Activated naive CD4-positive, alpha-beta T cell treated with anti-CD3 and anti-CD28 coated beads, Interleukin-2, amount 10 ng/mL, durations not matched to agents 7 days and 5 days (primary cell): ENCODE data around the gene THAP6.

Experiments
- CTCF ChIA-PET: fragments of 350-600 bp; sonication (Branson Sonifier 250); formaldehyde crosslinking; loops from one replicate; lab custom pipeline; 2021; ENCODE audit warnings: antibody characterized with exemption; lab: Charles Lee
- DNase-seq: peaks from one replicate; pipeline ENCODE4 v3.0.0-alpha.2; 2020
- H3K27ac Mint-ChIP-seq: one replicate; pipeline ENCODE4 v1.8.0; 2021; ENCODE audit warnings: mild to moderate bottlenecking, moderate library complexity, mixed read lengths
- H3K27me3 Mint-ChIP-seq: one replicate; pipeline ENCODE4 v1.8.0; 2021; ENCODE audit warnings: mild to moderate bottlenecking, mixed read lengths
- H3K36me3 Mint-ChIP-seq: one replicate; pipeline ENCODE4 v1.8.0; 2021; ENCODE audit warnings: mixed read lengths
- H3K4me1 Mint-ChIP-seq: one replicate; pipeline ENCODE4 v1.8.0; 2021; ENCODE audit warnings: mixed read lengths
- H3K4me3 Mint-ChIP-seq: one replicate; pipeline ENCODE4 v1.8.0; 2021; ENCODE audit warnings: mild to moderate bottlenecking, moderate library complexity, mixed read lengths
- H3K9me3 Mint-ChIP-seq: one replicate; pipeline ENCODE4 v1.8.0; 2021; ENCODE audit warnings: mixed read lengths

The THAP6 gene, protein sequence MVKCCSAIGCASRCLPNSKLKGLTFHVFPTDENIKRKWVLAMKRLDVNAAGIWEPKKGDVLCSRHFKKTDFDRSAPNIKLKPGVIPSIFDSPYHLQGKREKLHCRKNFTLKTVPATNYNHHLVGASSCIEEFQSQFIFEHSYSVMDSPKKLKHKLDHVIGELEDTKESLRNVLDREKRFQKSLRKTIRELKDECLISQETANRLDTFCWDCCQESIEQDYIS

DNA sequence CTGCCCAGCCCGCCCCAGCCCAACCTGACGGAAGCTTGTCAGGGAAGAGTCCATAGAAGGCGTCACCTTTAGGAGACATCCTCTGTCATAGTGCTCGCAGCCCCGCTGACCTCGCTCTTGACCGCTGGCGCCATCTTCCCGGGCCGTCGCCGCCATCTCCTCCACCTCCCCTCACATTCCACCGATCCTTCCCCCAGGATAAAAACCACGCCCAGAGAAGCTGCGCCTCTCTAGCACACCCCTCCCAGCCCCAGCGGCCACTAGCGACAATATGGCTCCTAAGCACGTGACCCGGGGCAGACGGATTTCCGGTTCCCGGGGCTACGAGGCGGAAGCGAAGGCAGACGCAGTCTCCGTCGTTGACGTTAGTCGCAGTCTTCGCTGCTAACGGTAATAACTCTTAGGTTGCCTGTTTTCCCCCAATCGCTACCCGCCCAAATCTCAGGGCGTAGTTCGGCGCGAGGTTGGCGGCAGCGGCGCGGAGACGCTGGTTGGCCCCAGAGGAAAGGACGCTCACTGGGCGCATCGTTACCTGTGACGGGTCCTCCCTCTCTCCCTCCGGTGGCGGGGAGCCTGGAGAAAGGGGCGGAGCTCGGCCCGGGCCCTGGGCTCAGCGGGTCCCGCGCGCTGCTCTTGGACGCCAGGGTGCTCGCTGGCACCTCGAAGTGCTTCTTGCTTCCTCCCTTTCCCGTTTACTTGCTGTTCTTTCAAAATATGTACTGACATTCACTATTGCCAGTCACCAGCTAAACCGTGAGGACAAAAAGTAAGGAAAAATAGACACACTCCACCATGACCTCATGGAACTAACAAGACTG lies at the start of gene THAP6, which contains the start of gene RCHY1:
Gene THAP6, plus strand, starts transcription at position 343 of the 818 bp plus-strand sequence. CDS start 980 bp downstream, outside the sequence.
Gene RCHY1, minus strand, starts transcription at position 273 of the 818 bp plus-strand sequence. Its CDS starts 117 bp downstream, at position 156.
- DNase-seq = peak; percentile 95
- CTCF ChIA-PET = interaction anchor here (0.8 kb wide), 1 partner anchor 210 kb away, joined by 3 read pairs; the partner anchor contains the start of gene USO1
- Mint-ChIP-seq H3K4me1 (peaks cover 49% of the 10 kb centered on the region), H3K9me3 (no peaks in the 10 kb centered on the region), H3K36me3 (peaks cover 33% of the 10 kb centered on the region), H3K27ac (peak within 1 kb of the TSS; percentile 94), H3K4me3 (no peak within 1 kb of the TSS), H3K27me3 (no peaks in the 10 kb centered on the region)

- CTCF ChIA-PET = no interaction called here
Observed at GRCh38 chr4:75469896-75470295, 44.4 kb upstream of the THAP6 start.

GRCh38 chr4:75470738-75471137 lies 43.5 kb upstream of the THAP6 start:
- Mint-ChIP-seq H3K36me3 (peaks cover 5% of the 10 kb centered on the region), H3K27ac (no peak overlapping the region), H3K9me3 (peaks cover 2% of the 10 kb centered on the region), H3K27me3 (no peaks in the 10 kb centered on the region), H3K4me3 (no peak overlapping the region), H3K4me1 (no peaks in the 10 kb centered on the region)
- DNase-seq = no peak
- CTCF ChIA-PET = no interaction called here

More at GRCh38 chr4:75469896-75470295, 44.4 kb upstream of the THAP6 start:
- no peaks in the 10 kb centered on the region for H3K27me3 Mint-ChIP-seq
- H3K27ac Mint-ChIP-seq = no peak overlapping the region
- H3K9me3 Mint-ChIP-seq = no peaks in the 10 kb centered on the region
- H3K4me3 Mint-ChIP-seq = no peak overlapping the region
- no peak for DNase-seq
- no peaks in the 10 kb centered on the region for H3K4me1 Mint-ChIP-seq
- peaks cover 2% of the 10 kb centered on the region for H3K36me3 Mint-ChIP-seq

- Mint-ChIP-seq H3K27me3 (no peaks in the 10 kb centered on the region), H3K36me3 (peaks cover 57% of the 10 kb centered on the region), H3K9me3 (peaks cover 6% of the 10 kb centered on the region), H3K27ac (no peak overlapping the region), H3K4me3 (no peak overlapping the region), H3K4me1 (no peaks in the 10 kb centered on the region)
- CTCF ChIA-PET = no interaction called here
- no peak for DNase-seq
Observed at GRCh38 chr4:75477201-75477600, 37.1 kb upstream of the THAP6 start.

DNA sequence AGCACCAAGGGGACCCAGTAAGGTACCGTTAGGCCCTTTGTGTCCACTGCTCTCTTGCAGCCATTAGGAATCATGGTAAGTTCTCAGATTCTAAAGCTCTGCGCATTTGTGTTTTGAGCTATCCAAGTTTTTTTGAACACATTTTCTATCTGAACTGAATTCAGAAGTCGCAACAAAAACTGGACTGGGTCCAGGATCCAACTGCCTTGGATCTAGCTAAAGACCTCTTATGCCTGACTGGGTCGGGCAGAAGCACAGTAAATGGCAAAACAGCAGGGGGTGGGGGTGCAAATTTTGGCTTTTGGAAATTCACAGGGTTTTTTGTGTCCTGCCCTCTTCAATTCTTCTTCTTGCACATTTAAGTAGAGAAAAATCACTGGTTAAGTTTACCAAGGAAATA lies 30.1 kb upstream of the THAP6 start:
- Mint-ChIP-seq H3K4me1 (no peaks in the 10 kb centered on the region), H3K36me3 (peaks cover 36% of the 10 kb centered on the region), H3K4me3 (no peak overlapping the region), H3K27ac (no peak overlapping the region), H3K27me3 (no peaks in the 10 kb centered on the region), H3K9me3 (no peaks in the 10 kb centered on the region)
- CTCF ChIA-PET = no interaction called here
- no peak for DNase-seq

GRCh38 chr4:75490155-75490554 lies 24.1 kb upstream of the THAP6 start:
- CTCF ChIA-PET = no interaction called here
- no peak overlapping the region for H3K4me3 Mint-ChIP-seq
- H3K27ac Mint-ChIP-seq = no peak overlapping the region
- H3K4me1 Mint-ChIP-seq = no peaks in the 10 kb centered on the region
- no peaks in the 10 kb centered on the region for H3K27me3 Mint-ChIP-seq
- H3K9me3 Mint-ChIP-seq = no peaks in the 10 kb centered on the region
- DNase-seq = no peak
- peaks cover 21% of the 10 kb centered on the region for H3K36me3 Mint-ChIP-seq

DNA sequence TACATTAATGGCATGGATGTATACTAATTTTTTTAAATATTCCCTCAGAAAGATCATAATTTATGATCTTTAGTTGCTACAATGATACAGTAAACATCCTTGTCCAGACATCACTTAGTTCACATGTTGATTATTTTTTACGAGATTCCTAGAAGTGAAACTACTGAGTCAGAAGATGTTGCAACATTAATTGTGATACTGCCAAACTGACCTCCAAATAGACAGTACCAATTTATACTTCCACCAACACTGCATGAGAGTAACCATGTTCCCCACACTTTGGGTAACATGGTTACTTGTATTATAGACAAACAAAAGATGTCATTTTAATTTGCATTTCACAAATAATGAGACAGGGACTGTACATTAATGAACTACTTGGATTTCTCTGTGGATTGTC lies 19.7 kb upstream of the THAP6 start:
- Mint-ChIP-seq H3K4me3 (no peak overlapping the region), H3K27me3 (no peaks in the 10 kb centered on the region), H3K9me3 (no peaks in the 10 kb centered on the region), H3K36me3 (peaks cover 39% of the 10 kb centered on the region), H3K27ac (no peak overlapping the region), H3K4me1 (peaks cover 8% of the 10 kb centered on the region)
- CTCF ChIA-PET = interaction anchor here (0.9 kb wide), 1 partner anchor 13 kb away, joined by 3 read pairs; no protein-coding TSS in a partner anchor
- DNase-seq = no peak

- H3K4me3 Mint-ChIP-seq = no peak overlapping the region
- no peak overlapping the region for H3K27ac Mint-ChIP-seq
- no peaks in the 10 kb centered on the region for H3K9me3 Mint-ChIP-seq
- CTCF ChIA-PET = interaction anchor here (0.9 kb wide), 1 partner anchor 40 kb away, joined by 3 read pairs; no protein-coding TSS in a partner anchor
- H3K4me1 Mint-ChIP-seq = peaks cover 8% of the 10 kb centered on the region
- no peaks in the 10 kb centered on the region for H3K27me3 Mint-ChIP-seq
- peaks cover 46% of the 10 kb centered on the region for H3K36me3 Mint-ChIP-seq
- no peak for DNase-seq
Observed at GRCh38 chr4:75495476-75495875, 18.8 kb upstream of the THAP6 start.

GRCh38 chr4:75496406-75496805 lies 17.9 kb upstream of the THAP6 start:
- H3K9me3 Mint-ChIP-seq = no peaks in the 10 kb centered on the region
- no peak for DNase-seq
- no peaks in the 10 kb centered on the region for H3K27me3 Mint-ChIP-seq
- no peak overlapping the region for H3K27ac Mint-ChIP-seq
- peaks cover 8% of the 10 kb centered on the region for H3K4me1 Mint-ChIP-seq
- H3K4me3 Mint-ChIP-seq = no peak overlapping the region
- H3K36me3 Mint-ChIP-seq = peaks cover 45% of the 10 kb centered on the region
- CTCF ChIA-PET = interaction anchor here (0.9 kb wide), 1 partner anchor 39 kb away, joined by 3 read pairs; no protein-coding TSS in a partner anchor

GRCh38 chr4:75497133-75497532 lies 17.1 kb upstream of the THAP6 start:
- H3K4me1 Mint-ChIP-seq = peaks cover 8% of the 10 kb centered on the region
- DNase-seq = no peak
- no peak overlapping the region for H3K27ac Mint-ChIP-seq
- H3K9me3 Mint-ChIP-seq = no peaks in the 10 kb centered on the region
- no peaks in the 10 kb centered on the region for H3K27me3 Mint-ChIP-seq
- no peak overlapping the region for H3K4me3 Mint-ChIP-seq
- peaks cover 43% of the 10 kb centered on the region for H3K36me3 Mint-ChIP-seq
- CTCF ChIA-PET = no interaction called here

GRCh38 chr4:75498041-75498440 lies 16.2 kb upstream of the THAP6 start:
- Mint-ChIP-seq H3K4me3 (no peak overlapping the region), H3K27me3 (no peaks in the 10 kb centered on the region), H3K27ac (no peak overlapping the region), H3K4me1 (peaks cover 8% of the 10 kb centered on the region), H3K9me3 (no peaks in the 10 kb centered on the region), H3K36me3 (peaks cover 44% of the 10 kb centered on the region)
- no peak for DNase-seq
- CTCF ChIA-PET = no interaction called here

GRCh38 chr4:75499900-75500299 lies 14.4 kb upstream of the THAP6 start:
- no peak overlapping the region for H3K27ac Mint-ChIP-seq
- H3K4me3 Mint-ChIP-seq = no peak overlapping the region
- peaks cover 8% of the 10 kb centered on the region for H3K4me1 Mint-ChIP-seq
- peaks cover 47% of the 10 kb centered on the region for H3K36me3 Mint-ChIP-seq
- H3K27me3 Mint-ChIP-seq = no peaks in the 10 kb centered on the region
- CTCF ChIA-PET = no interaction called here
- no peaks in the 10 kb centered on the region for H3K9me3 Mint-ChIP-seq
- no peak for DNase-seq

DNA sequence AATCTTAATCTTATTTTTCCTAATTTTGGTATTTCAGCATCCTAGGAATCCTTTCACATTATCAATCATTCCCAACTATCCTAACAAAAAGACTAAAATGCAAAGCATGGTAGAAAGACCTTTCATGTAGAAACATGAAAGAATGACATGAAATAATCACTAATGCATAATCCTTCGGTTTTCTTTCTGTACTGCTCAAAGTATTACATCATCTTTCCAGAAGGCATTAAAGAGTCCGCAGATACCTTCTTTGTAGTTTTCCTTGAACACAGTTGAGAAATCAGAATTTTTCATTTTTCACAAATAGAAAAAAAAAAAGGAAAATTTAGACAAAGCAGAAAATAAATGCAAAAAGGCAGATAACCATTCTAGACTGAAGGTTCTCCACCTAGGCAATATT lies 11.6 kb upstream of the THAP6 start:
- DNase-seq = no peak
- no peak overlapping the region for H3K4me3 Mint-ChIP-seq
- CTCF ChIA-PET = no interaction called here
- H3K9me3 Mint-ChIP-seq = no peaks in the 10 kb centered on the region
- peaks cover 6% of the 10 kb centered on the region for H3K4me1 Mint-ChIP-seq
- peaks cover 57% of the 10 kb centered on the region for H3K36me3 Mint-ChIP-seq
- no peak overlapping the region for H3K27ac Mint-ChIP-seq
- no peaks in the 10 kb centered on the region for H3K27me3 Mint-ChIP-seq

DNA sequence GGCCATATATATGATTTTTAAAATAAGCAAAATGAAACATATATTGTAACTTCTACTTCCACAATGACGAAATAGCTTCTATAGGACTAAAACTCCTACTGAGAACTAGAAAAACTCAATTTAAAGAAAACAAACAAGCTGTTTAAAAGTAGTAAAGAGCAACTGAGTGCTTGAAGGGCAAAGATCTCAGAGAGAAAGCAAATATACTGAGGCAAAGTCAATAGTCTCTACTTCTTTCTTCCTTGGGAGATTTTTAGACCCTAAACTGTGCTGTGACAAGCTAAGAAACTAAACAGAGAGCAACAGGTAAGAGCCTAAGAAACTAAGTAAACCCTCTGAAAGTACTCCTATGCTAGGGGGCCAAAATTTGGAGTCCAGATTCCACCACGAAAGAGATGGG lies 8.6 kb upstream of the THAP6 start:
- no peak for DNase-seq
- Mint-ChIP-seq H3K9me3 (no peaks in the 10 kb centered on the region), H3K36me3 (peaks cover 44% of the 10 kb centered on the region), H3K4me3 (no peak overlapping the region), H3K27me3 (no peaks in the 10 kb centered on the region), H3K27ac (no peak overlapping the region), H3K4me1 (peaks cover 14% of the 10 kb centered on the region)
- CTCF ChIA-PET = no interaction called here
